NAMALWA (cell line): ENCODE data around the gene MYNN.

ENCODE experiments used
- DNase-seq: peaks from one replicate; pipeline ENCODE4 v3.0.0-alpha.2; 2015; ENCODE audit warnings: low spot score

The MYNN gene

GRCh38 chr3:169835533-169835932, 62.3 kb downstream of the MYNN start:
- no peak for DNase-seq

- peak; percentile 36 for DNase-seq
Measured at GRCh38 chr3:169836078-169836941, 63.1 kb downstream of the MYNN start.

- DNase-seq = no peak
Measured at GRCh38 chr3:169836942-169837275, 63.7 kb downstream of the MYNN start.

GRCh38 chr3:169838511-169839030, 65.4 kb downstream of the MYNN start:
- DNase-seq = no peak
